ENCODE data around the gene AHDC1.

AHDC1 gene

GRCh38 chr1:27485363-27485762 lies 118.6 kb downstream of the AHDC1 start:
- Histone ChIP-seq H3K9ac (ENCODE audit: low read length) (no peak overlapping the region), H2AFZ (ENCODE audit: low read length) (no peak overlapping the region), H3K79me2 (ENCODE audit: low read length) (peaks cover 91% of the 10 kb centered on the region), H3K36me3 (replicated peaks; ENCODE audit: insufficient read depth, low read length) (peaks cover 3% of the 10 kb centered on the region; the same call in 1 of the 2 replicates), H4K20me1 (ENCODE audit: insufficient read depth, low read length) (0 out of 2 replicates have a peak, but pooled peaks cover 4% of the 10 kb centered on the region), H3K9me2 (replicated peaks; ENCODE audit: insufficient read depth, low read length) (no peaks in the 10 kb centered on the region), H3K4me2 (ENCODE audit: low read depth, low read length) (no peak overlapping the region), H3K27me3 (replicated peaks; ENCODE audit: insufficient read depth, low read length) (no peaks in the 10 kb centered on the region), H3K4me3 (ENCODE audit: low read length) (no peak overlapping the region), H3K9me3 (replicated peaks; ENCODE audit: insufficient read depth, low read length) (no peaks in the 10 kb centered on the region), H3F3A (ENCODE audit: insufficient read depth, low read length) (peaks cover 11% of the 10 kb centered on the region), H3K4me1 (ENCODE audit: low read length) (peaks cover 10% of the 10 kb centered on the region), H3K27ac (ENCODE audit: low read length) (no peak overlapping the region)
- no peak for DNase-seq
- TF ChIP-seq CTCF (IDR thresholded peaks at IDR 0.05; ENCODE audit: low read length) (no peak), EZH2phosphoT487 (IDR thresholded peaks at IDR 0.05; ENCODE audit: low read length) (no peak), EZH2 (optimal IDR thresholded peaks at IDR 0.05; ENCODE audit: low read depth, low read length) (no peak)

Data from MM.1S (cell line).